PC-3 (cell line): ENCODE data around the gene P2RX2. TPM values are rescaled to one million over a fixed set of nuclear protein-coding genes. Genes with fewer than 3 reads are reported as not detected.
A peak's percentile ranks its signal among the peaks of the same experiment; 100 is the strongest.

Source experiments
- ATAC-seq: fragments of 200-7000 bp; cut with Tn5 transposase; 2 replicates; pipeline ENCODE4 v1.9.1; 2020; ENCODE audit warnings: mild to moderate bottlenecking, moderate library complexity
- BruUV-seq: library from RNA; stranded (reverse); fragments of 400-500 nt; replicated peaks from 2 replicates; lab custom pipeline; 2021; lab: Mats Ljungman, UMichigan
- CTCF ChIA-PET: fragments of 300-600 bp; sonication (Branson Sonifier 250); formaldehyde crosslinking; loops from one replicate; lab custom pipeline; 2022; ENCODE audit warnings: antibody characterized with exemption; lab: Charles Lee
- POLR2A ChIA-PET: fragments of 300-600 bp; sonication (Branson Sonifier 250); formaldehyde crosslinking; loops from one replicate; lab custom pipeline; 2022; ENCODE audit warnings: antibody characterized with exemption; ENCODE audit not compliant: unreplicated experiment; lab: Charles Lee
- DNase-seq: peaks from one replicate; pipeline ENCODE4 v3.0.0-alpha.2; 2015
- H2AFZ ChIP-seq: fragments of 300-600 bp; sonication (generic); 2 replicates; pipeline ENCODE4 v1.6.0; 2016; ENCODE audit warnings: antibody characterized with exemption, low read length
- H3F3A ChIP-seq: fragments of 300-600 bp; sonication (generic); one replicate; pipeline ENCODE4 v1.6.0; 2017; ENCODE audit warnings: antibody characterized with exemption, low read length, control low read depth, mild to moderate bottlenecking; ENCODE audit not compliant: unreplicated experiment
- H3K27ac ChIP-seq: fragments of 300-600 bp; sonication (generic); 2 replicates; pipeline ENCODE4 v1.5.1; 2016; ENCODE audit warnings: mild to moderate bottlenecking, low read length
- H3K27me3 ChIP-seq: fragments of 300-600 bp; sonication (generic); 2 replicates; pipeline ENCODE4 v1.6.1; 2016; ENCODE audit warnings: low read length, mixed read lengths
- H3K36me3 ChIP-seq: fragments of 300-600 bp; sonication (generic); 2 replicates; pipeline ENCODE4 v1.6.1; 2016; ENCODE audit warnings: low read depth, mixed run types, low read length, mixed read lengths
- H3K4me1 ChIP-seq: fragments of 300-600 bp; sonication (generic); 2 replicates; pipeline ENCODE4 v1.5.1; 2016; ENCODE audit warnings: low read length; ENCODE audit not compliant: insufficient read depth
- H3K4me2 ChIP-seq: fragments of 300-600 bp; sonication (generic); 2 replicates; pipeline ENCODE4 v1.6.0; 2016; ENCODE audit warnings: low read length
- H3K4me3 ChIP-seq: fragments of 300-600 bp; sonication (generic); 2 replicates; pipeline ENCODE4 v1.5.1; 2016; ENCODE audit warnings: mild to moderate bottlenecking, low read length, mixed read lengths
- H3K79me2 ChIP-seq: fragments of 300-600 bp; sonication (generic); 2 replicates; pipeline ENCODE4 v1.6.1; 2017; ENCODE audit warnings: low read length, mixed read lengths
- H3K9ac ChIP-seq: fragments of 300-600 bp; sonication (generic); 2 replicates; pipeline ENCODE4 v1.6.0; 2016; ENCODE audit warnings: mild to moderate bottlenecking, low read length
- H3K9me2 ChIP-seq: fragments of 300-600 bp; sonication (generic); replicated peaks from 2 replicates; pipeline ENCODE4 v1.6.1; 2016; ENCODE audit warnings: mixed run types, low read length, mixed read lengths
- H3K9me3 ChIP-seq: fragments of 300-600 bp; sonication (generic); 2 replicates; pipeline ENCODE4 v1.6.1; 2016; ENCODE audit warnings: low read length, mixed read lengths
- H4K20me1 ChIP-seq: fragments of 300-600 bp; sonication (generic); 2 replicates; pipeline ENCODE4 v1.6.1; 2016; ENCODE audit warnings: low read length, mixed read lengths
- EZH2 ChIP-seq: fragments of 300-600 bp; sonication (generic); IDR thresholded peaks from one replicate; pipeline ENCODE4 v1.6.1; 2017; ENCODE audit warnings: antibody characterized with exemption, mild to moderate bottlenecking, low read length; ENCODE audit not compliant: unreplicated experiment
- EZH2phosphoT487 ChIP-seq: fragments of 300-600 bp; sonication (generic); IDR thresholded peaks from 2 replicates; pipeline ENCODE4 v1.6.1; 2018; ENCODE audit warnings: mild to moderate bottlenecking, antibody characterized with exemption, low read length, borderline replicate concordance
- intact Hi-C: fragments of 100-400 bp; cut with micrococcal nuclease; formaldehyde crosslinking; loops from 2 replicates; pipeline ENCODE4 v1.9.0; 2023
- total RNA-seq: library from RNA; depleted of rRNA; stranded (reverse); fragments of >200 nt; gene quantifications from 2 replicates; pipeline ENCODE4 v1.2.3, GENCODE V29; 2014
- TF ChIP-seq, protein P1 (sequence below): fragments of 300-600 bp; sonication (generic); conservative IDR thresholded peaks from 2 replicates; pipeline ENCODE4 v1.5.1; 2017; ENCODE audit warnings: antibody characterized with exemption, low read depth, mild to moderate bottlenecking, low read length

Gene P2RX2
- total RNA-seq, 1 experiment from 2014 or later, result not detected

DNA sequence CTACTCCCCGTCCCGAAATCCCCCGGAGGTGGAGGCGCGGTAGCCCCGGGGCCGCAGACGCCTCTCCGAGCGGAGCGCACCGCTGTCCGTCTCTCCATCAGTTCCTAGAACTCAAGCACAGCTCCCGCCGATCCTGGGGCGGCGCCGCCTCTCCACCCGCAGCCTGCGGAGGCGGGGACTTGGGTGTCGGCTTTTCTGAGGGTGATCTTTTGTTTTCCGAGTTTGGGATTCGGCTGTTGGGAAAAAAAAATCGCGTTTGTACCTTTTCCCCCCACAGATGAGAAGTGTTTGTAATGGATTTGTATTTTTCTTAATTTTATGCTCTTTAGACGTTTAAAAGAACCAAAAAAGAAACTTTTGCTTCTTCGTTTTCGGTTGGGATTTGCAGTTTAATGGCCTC lies 34.8 kb upstream of the P2RX2 start:
- no peak for ATAC-seq
- POLR2A ChIA-PET, result no interaction called here
- no peaks in the 10 kb centered on the region for H3K27me3 ChIP-seq

DNA sequence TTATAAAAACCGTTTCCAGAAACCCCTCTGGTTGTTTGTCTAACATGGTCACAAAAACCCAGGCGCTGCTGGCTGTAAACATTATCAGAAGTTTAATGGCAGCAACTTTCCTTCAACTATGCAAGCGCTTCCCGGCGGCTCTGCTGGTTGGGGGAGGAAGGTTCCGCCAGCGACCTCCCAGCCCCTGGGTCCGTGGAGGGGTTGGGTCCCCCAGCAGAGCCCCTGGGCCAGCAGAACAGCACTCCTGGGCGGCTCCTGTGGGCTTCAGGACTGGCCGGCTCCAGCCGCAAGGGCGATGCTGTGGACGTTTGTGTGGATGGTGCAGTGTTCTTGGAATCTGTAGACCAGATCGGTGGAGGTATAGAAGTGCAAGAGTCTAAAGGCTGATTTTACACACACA lies 34.1 kb upstream of the P2RX2 start:
- H4K20me1 ChIP-seq, result no peaks in the 10 kb centered on the region
- no peak overlapping the region for H3K27ac ChIP-seq
- no peaks in the 10 kb centered on the region for H3K9me2 ChIP-seq
- no peaks in the 10 kb centered on the region for H3K4me1 ChIP-seq
- H3K4me2 ChIP-seq, result no peak overlapping the region
- DNase-seq (no peak), ATAC-seq (no peak)
- intact Hi-C loops, result no loop called here
- no peak overlapping the region for H3K4me3 ChIP-seq
- POLR2A ChIA-PET, result no interaction called here
- H2AFZ ChIP-seq, result no peak overlapping the region
- CTCF ChIA-PET, result no interaction called here
- no peaks in the 10 kb centered on the region for H3K79me2 ChIP-seq
- TF ChIP-seq, protein P1, sequence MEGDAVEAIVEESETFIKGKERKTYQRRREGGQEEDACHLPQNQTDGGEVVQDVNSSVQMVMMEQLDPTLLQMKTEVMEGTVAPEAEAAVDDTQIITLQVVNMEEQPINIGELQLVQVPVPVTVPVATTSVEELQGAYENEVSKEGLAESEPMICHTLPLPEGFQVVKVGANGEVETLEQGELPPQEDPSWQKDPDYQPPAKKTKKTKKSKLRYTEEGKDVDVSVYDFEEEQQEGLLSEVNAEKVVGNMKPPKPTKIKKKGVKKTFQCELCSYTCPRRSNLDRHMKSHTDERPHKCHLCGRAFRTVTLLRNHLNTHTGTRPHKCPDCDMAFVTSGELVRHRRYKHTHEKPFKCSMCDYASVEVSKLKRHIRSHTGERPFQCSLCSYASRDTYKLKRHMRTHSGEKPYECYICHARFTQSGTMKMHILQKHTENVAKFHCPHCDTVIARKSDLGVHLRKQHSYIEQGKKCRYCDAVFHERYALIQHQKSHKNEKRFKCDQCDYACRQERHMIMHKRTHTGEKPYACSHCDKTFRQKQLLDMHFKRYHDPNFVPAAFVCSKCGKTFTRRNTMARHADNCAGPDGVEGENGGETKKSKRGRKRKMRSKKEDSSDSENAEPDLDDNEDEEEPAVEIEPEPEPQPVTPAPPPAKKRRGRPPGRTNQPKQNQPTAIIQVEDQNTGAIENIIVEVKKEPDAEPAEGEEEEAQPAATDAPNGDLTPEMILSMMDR, result no peak
- BruUV-seq, result no TSS peak
- no peaks in the 10 kb centered on the region for H3F3A ChIP-seq
- H3K27me3 ChIP-seq, result no peaks in the 10 kb centered on the region
- H3K9me3 ChIP-seq, result no peaks in the 10 kb centered on the region
- H3K9ac ChIP-seq, result no peak overlapping the region
- H3K36me3 ChIP-seq, result peaks cover 9% of the 10 kb centered on the region; the same call in 1 of the 2 replicates

More for the DNA sequence above, 34.8 kb upstream of the P2RX2 start:
- H3K4me1 ChIP-seq, result no peaks in the 10 kb centered on the region
- no peak overlapping the region for H2AFZ ChIP-seq
- H3K4me2 ChIP-seq, result no peak overlapping the region
- intact Hi-C loops, result no loop called here
- CTCF ChIA-PET, result no interaction called here
- H3K9me2 ChIP-seq, result no peaks in the 10 kb centered on the region
- no peaks in the 10 kb centered on the region for H3F3A ChIP-seq
- H3K4me3 ChIP-seq, result no peak overlapping the region
- H3K27ac ChIP-seq, result no peak overlapping the region
- H3K9me3 ChIP-seq, result no peaks in the 10 kb centered on the region
- H4K20me1 ChIP-seq, result no peaks in the 10 kb centered on the region
- no peak overlapping the region for H3K9ac ChIP-seq
- peaks cover 9% of the 10 kb centered on the region; the same call in 1 of the 2 replicates for H3K36me3 ChIP-seq
- no peak for DNase-seq
- TF ChIP-seq, protein P1, result no peak
- TF ChIP-seq EZH2phosphoT487 (no peak), EZH2 (no peak)
- BruUV-seq, result TSS peak; percentile 64
- no peaks in the 10 kb centered on the region for H3K79me2 ChIP-seq

DNA sequence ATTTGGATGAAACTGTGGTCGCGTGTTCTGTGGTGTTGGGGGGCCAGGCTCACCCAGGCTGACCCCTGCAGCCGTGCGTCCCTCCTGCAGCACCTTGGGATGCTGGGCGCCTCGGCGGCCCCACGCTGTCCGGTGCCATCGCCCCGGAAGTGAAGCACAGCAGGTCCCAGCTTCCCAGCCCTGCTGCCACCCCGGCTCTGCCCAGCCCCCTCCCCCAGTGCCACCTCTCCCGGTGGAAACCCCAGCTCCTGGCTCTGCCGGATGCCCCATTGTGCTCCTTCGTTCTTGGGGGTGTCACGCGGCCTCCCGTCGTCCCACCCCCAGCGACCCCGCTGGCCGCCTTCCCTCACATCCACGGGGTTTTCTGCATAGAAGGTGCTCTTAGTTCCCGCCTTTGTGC lies 33.4 kb upstream of the P2RX2 start:
- no peak overlapping the region for H3K4me3 ChIP-seq

More for the DNA sequence above, 33.4 kb upstream of the P2RX2 start:
- Histone ChIP-seq H3K4me2 (no peak overlapping the region), H3K27ac (no peak overlapping the region), H3K9me2 (no peaks in the 10 kb centered on the region), H3K9me3 (no peaks in the 10 kb centered on the region), H3F3A (no peaks in the 10 kb centered on the region), H4K20me1 (no peaks in the 10 kb centered on the region), H3K79me2 (no peaks in the 10 kb centered on the region), H2AFZ (no peak overlapping the region), H3K27me3 (no peaks in the 10 kb centered on the region), H3K9ac (no peak overlapping the region), H3K36me3 (peaks cover 9% of the 10 kb centered on the region; the same call in 1 of the 2 replicates), H3K4me1 (no peaks in the 10 kb centered on the region)
- DNase-seq (no peak), ATAC-seq (no peak)
- POLR2A ChIA-PET, result no interaction called here
- TF ChIP-seq EZH2phosphoT487, result no peak
- TF ChIP-seq EZH2, result no peak
- TF ChIP-seq, protein P1, result no peak
- CTCF ChIA-PET, result no interaction called here
- intact Hi-C loops, result no loop called here
- BruUV-seq, result no TSS peak
